WTC11 (cell line): ENCODE data around the gene NUP98. TPM values are rescaled to one million over a fixed set of nuclear protein-coding genes. Genes with fewer than 3 reads are reported as not detected.

Source experiments
- ATAC-seq: fragments of 200-7000 bp; cut with Tn5 transposase; 2 replicates; pipeline ENCODE4 v1.10.0; 2021; ENCODE audit warnings: mild to moderate bottlenecking, moderate library complexity
- CTCF ChIA-PET: fragments of 300-600 bp; sonication (Branson Sonifier 250); formaldehyde crosslinking; loops from one replicate; lab custom pipeline; 2021; ENCODE audit warnings: antibody characterized with exemption; lab: Charles Lee
- POLR2A ChIA-PET: fragments of 350-600 bp; sonication (Branson Sonifier 250); formaldehyde crosslinking; loops from one replicate; lab custom pipeline; 2021; ENCODE audit warnings: antibody characterized with exemption; lab: Charles Lee
- DNase-seq: peaks from one replicate; pipeline ENCODE4 v3.0.0; 2021; ENCODE audit warnings: low spot score
- H3K27ac Mint-ChIP-seq: 2 replicates; pipeline ENCODE4 v1.8.0; 2021; ENCODE audit warnings: mixed read lengths
- H3K27me3 Mint-ChIP-seq: 2 replicates; pipeline ENCODE4 v1.8.0; 2021; ENCODE audit warnings: low read depth, mild to moderate bottlenecking, moderate library complexity, mixed read lengths
- H3K36me3 Mint-ChIP-seq: 2 replicates; pipeline ENCODE4 v1.8.0; 2021; ENCODE audit warnings: mixed read lengths
- H3K4me1 Mint-ChIP-seq: 2 replicates; pipeline ENCODE4 v1.8.0; 2022; ENCODE audit warnings: mixed read lengths
- H3K4me3 Mint-ChIP-seq: 2 replicates; pipeline ENCODE4 v1.8.0; 2021; ENCODE audit warnings: mild to moderate bottlenecking, moderate library complexity, mixed read lengths
- H3K9me3 Mint-ChIP-seq: 2 replicates; pipeline ENCODE4 v1.8.0; 2021; ENCODE audit warnings: mixed read lengths
- ATF1 ChIP-seq: sonication (generic); formaldehyde crosslinking; IDR thresholded peaks from 2 replicates; pipeline ENCODE4 v1.8.1; 2023; ENCODE audit warnings: mild to moderate bottlenecking, moderate library complexity, missing genetic modification reagents
- E2F1 ChIP-seq: sonication (generic); formaldehyde crosslinking; IDR thresholded peaks from 2 replicates; pipeline ENCODE4 v1.8.0; 2022; ENCODE audit warnings: mild to moderate bottlenecking, missing genetic modification reagents
- FOXP4 ChIP-seq: sonication (generic); formaldehyde crosslinking; IDR thresholded peaks from 2 replicates; pipeline ENCODE4 v1.8.0; 2022; ENCODE audit warnings: mild to moderate bottlenecking, missing genetic modification reagents
- HMGA2 ChIP-seq: fragments of 250-450 bp; sonication (Bioruptor Pico); IDR thresholded peaks from 2 replicates; pipeline ENCODE4 v1.4.0; 2021; ENCODE audit warnings: mild to moderate bottlenecking, moderate library complexity
- HMGXB4 ChIP-seq: sonication (generic); formaldehyde crosslinking; IDR thresholded peaks from 2 replicates; pipeline ENCODE4 v1.8.1; 2023; ENCODE audit warnings: mild to moderate bottlenecking, moderate library complexity, missing genetic modification reagents
- MXD4 ChIP-seq: fragments of 250-450 bp; sonication (Bioruptor Pico); IDR thresholded peaks from 2 replicates; pipeline ENCODE4 v1.8.0; 2021; ENCODE audit warnings: mild to moderate bottlenecking, moderate library complexity, borderline replicate concordance
- NR2C2 ChIP-seq: sonication (generic); formaldehyde crosslinking; IDR thresholded peaks from 2 replicates; pipeline ENCODE4 v1.8.0; 2022; ENCODE audit warnings: mild to moderate bottlenecking, missing genetic modification reagents
- SMAD3 ChIP-seq: sonication (generic); formaldehyde crosslinking; IDR thresholded peaks from 2 replicates; pipeline ENCODE4 v1.8.0; 2022; ENCODE audit warnings: missing genetic modification reagents, mild to moderate bottlenecking, borderline replicate concordance
- TEAD4 ChIP-seq: sonication (generic); formaldehyde crosslinking; IDR thresholded peaks from 2 replicates; pipeline ENCODE4 v1.8.0; 2022; ENCODE audit warnings: mild to moderate bottlenecking, missing genetic modification reagents
- TP53 ChIP-seq: sonication (generic); formaldehyde crosslinking; IDR thresholded peaks from 2 replicates; pipeline ENCODE4 v1.8.1; 2023; ENCODE audit warnings: mild to moderate bottlenecking, missing genetic modification reagents
- ZNF263 ChIP-seq: sonication (generic); formaldehyde crosslinking; IDR thresholded peaks from 2 replicates; pipeline ENCODE4 v1.8.1; 2022; ENCODE audit warnings: low read depth, mild to moderate bottlenecking, moderate library complexity, missing genetic modification reagents
- ZNF317 ChIP-seq: sonication (generic); formaldehyde crosslinking; IDR thresholded peaks from 2 replicates; pipeline ENCODE4 v1.8.1; 2023; ENCODE audit warnings: low read depth, mild to moderate bottlenecking, moderate library complexity, missing genetic modification reagents, borderline replicate concordance
- ZNF423 ChIP-seq: fragments of 250-450 bp; sonication (Bioruptor Pico); IDR thresholded peaks from 2 replicates; pipeline ENCODE4 v2.1.2; 2022; ENCODE audit warnings: mild to moderate bottlenecking, moderate library complexity
- total RNA-seq: library from RNA; stranded (reverse); gene quantifications from 3 replicates; pipeline ENCODE4 v1.2.3, GENCODE V29; 2021

Gene NUP98
- total RNA-seq, 1 experiment from 2014 or later: 81.4 TPM

GRCh38 chr11:3674189-3674588 lies 123.2 kb downstream of the NUP98 start (continued):
- TF ChIP-seq FOXP4 (CRISPR knock-in tag) (no peak), TEAD4 (no peak), HMGA2 (CRISPR knock-in tag) (no peak), E2F1 (CRISPR knock-in tag) (no peak), ZNF263 (no peak), NR2C2 (no peak)

GRCh38 chr11:3671334-3672254 lies 125.8 kb downstream of the NUP98 start, which contains the start of gene CHRNA10:
Gene CHRNA10 (minus strand): TSS chr11:3671384. CDS start chr11:3671312, 72 bp downstream.
- no peak for TF ChIP-seq TP53 (CRISPR knock-in tag)
- TF ChIP-seq ATF1: no peak
- TF ChIP-seq, all 79 proteins: peak for 0
- Mint-ChIP-seq H3K4me3 (no peak within 1 kb of the TSS), H3K27ac (peak within 1 kb of the TSS; percentile 69), H3K9me3 (no peaks in the 10 kb centered on the region), H3K27me3 (no peaks in the 10 kb centered on the region), H3K36me3 (peaks cover 31% of the 10 kb centered on the region), H3K4me1 (peaks cover 3% of the 10 kb centered on the region; the same call in 1 of the 2 replicates)
- POLR2A ChIA-PET: no interaction called here
- DNase-seq: no peak
- CTCF ChIA-PET: interaction anchor here (1.2 kb wide), 1 partner anchor 29 kb away, joined by 3 read pairs; no protein-coding TSS in a partner anchor
- peak; percentile 52 for ATAC-seq

- CTCF ChIA-PET: no interaction called here
- Mint-ChIP-seq H3K4me1 (peaks cover 3% of the 10 kb centered on the region; the same call in 1 of the 2 replicates), H3K4me3 (no peak overlapping the region), H3K9me3 (no peaks in the 10 kb centered on the region), H3K27ac (no peak overlapping the region)
- ATAC-seq (no peak), DNase-seq (no peak)
- POLR2A ChIA-PET: no interaction called here
- no peak for TF ChIP-seq SMAD3 (CRISPR knock-in tag)
- TF ChIP-seq ZNF317 (CRISPR knock-in tag): no peak
- TF ChIP-seq HMGXB4 (CRISPR knock-in tag): no peak
- TF ChIP-seq, all 79 proteins: peak for 0
- Mint-ChIP-seq H3K27me3 (no peaks in the 10 kb centered on the region), H3K36me3 (peaks cover 16% of the 10 kb centered on the region)
Measured at GRCh38 chr11:3669742-3670183, 127.6 kb downstream of the NUP98 start.

- ATAC-seq: no peak
- Mint-ChIP-seq H3K4me3 (no peak overlapping the region), H3K27ac (no peak overlapping the region), H3K27me3 (no peaks in the 10 kb centered on the region), H3K9me3 (no peaks in the 10 kb centered on the region), H3K4me1 (peaks cover 3% of the 10 kb centered on the region; the same call in 1 of the 2 replicates), H3K36me3 (peaks cover 10% of the 10 kb centered on the region)
- ChIA-PET CTCF (no interaction called here), POLR2A (no interaction called here)
- TF ChIP-seq ZNF423 (CRISPR knock-in tag) (no peak), MXD4 (no peak)
- DNase-seq: no peak
Measured at GRCh38 chr11:3669128-3669527, 128.2 kb downstream of the NUP98 start.
